Activated naive CD8-positive, alpha-beta T cell treated with anti-CD3 and anti-CD28 coated beads, Interleukin-2, amount 10 ng/mL, durations not matched to agents 7 days and 5 days (primary cell): ENCODE data around the gene PSMD11. TPM values are rescaled to one million over a fixed set of nuclear protein-coding genes. Genes with fewer than 3 reads are reported as not detected.

Source experiments
- ATAC-seq: fragments of 150-1000 bp; cut with Tn5 transposase; one replicate; pipeline ENCODE4 v1.10.0; 2021; ENCODE audit warnings: low read depth, moderate library complexity
- POLR2A ChIA-PET: fragments of 350-600 bp; sonication (Branson Sonifier 250); formaldehyde crosslinking; loops from one replicate; lab custom pipeline; 2021; ENCODE audit warnings: antibody characterized with exemption; lab: Charles Lee
- DNase-seq: peaks from one replicate; pipeline ENCODE4 v3.0.0; 2021
- H3K27ac Mint-ChIP-seq: one replicate; pipeline ENCODE4 v1.8.0; 2022; ENCODE audit warnings: mild to moderate bottlenecking, mixed read lengths
- H3K27me3 Mint-ChIP-seq: one replicate; pipeline ENCODE4 v1.8.0; 2022; ENCODE audit warnings: mild to moderate bottlenecking, moderate library complexity, mixed read lengths
- H3K36me3 Mint-ChIP-seq: one replicate; pipeline ENCODE4 v1.8.0; 2021; ENCODE audit warnings: mild to moderate bottlenecking, mixed read lengths
- H3K4me1 Mint-ChIP-seq: one replicate; pipeline ENCODE4 v1.8.0; 2021; ENCODE audit warnings: mixed read lengths
- H3K4me3 Mint-ChIP-seq: one replicate; pipeline ENCODE4 v1.8.0; 2022; ENCODE audit warnings: mild to moderate bottlenecking, moderate library complexity, mixed read lengths
- H3K9me3 Mint-ChIP-seq: one replicate; pipeline ENCODE4 v1.8.0; 2021; ENCODE audit warnings: mixed read lengths
- total RNA-seq, 2 experiments: library from RNA; stranded (reverse); gene quantifications; one replicate each; pipeline ENCODE4 v1.2.3, GENCODE V29; 2021

PSMD11 gene
- total RNA-seq, 2 experiments from 2014 or later = 68.3 to 75.1 TPM

GRCh38 chr17:32487473-32488176 is 43.3 kb downstream of the PSMD11 start:
- ATAC-seq = no peak
- Mint-ChIP-seq H3K36me3 (peaks cover 20% of the 10 kb centered on the region), H3K9me3 (no peaks in the 10 kb centered on the region), H3K27me3 (no peaks in the 10 kb centered on the region), H3K27ac (peak overlapping the region; percentile 69), H3K4me3 (peak overlapping the region; percentile 93), H3K4me1 (peaks cover 43% of the 10 kb centered on the region)
- POLR2A ChIA-PET = interaction anchor here (1.0 to 4.4 kb wide), 11 partner anchors 8 to 124 kb away, joined by 3 to 60 read pairs (median 7); no protein-coding TSS in a partner anchor
- DNase-seq = peak; percentile 68

DNA sequence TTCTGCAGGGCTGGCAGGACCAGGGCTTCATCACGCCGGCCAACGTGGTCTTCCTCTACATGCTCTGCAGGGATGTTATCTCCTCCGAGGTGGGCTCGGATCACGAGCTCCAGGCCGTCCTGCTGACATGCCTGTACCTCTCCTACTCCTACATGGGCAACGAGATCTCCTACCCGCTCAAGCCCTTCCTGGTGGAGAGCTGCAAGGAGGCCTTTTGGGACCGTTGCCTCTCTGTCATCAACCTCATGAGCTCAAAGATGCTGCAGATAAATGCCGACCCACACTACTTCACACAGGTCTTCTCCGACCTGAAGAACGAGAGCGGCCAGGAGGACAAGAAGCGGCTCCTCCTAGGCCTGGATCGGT is 43.9 kb downstream of the PSMD11 start:
- DNase-seq (no peak), ATAC-seq (no peak)
- Mint-ChIP-seq H3K4me1 (peaks cover 49% of the 10 kb centered on the region), H3K27me3 (no peaks in the 10 kb centered on the region), H3K27ac (peak overlapping the region; percentile 69), H3K36me3 (peaks cover 20% of the 10 kb centered on the region), H3K9me3 (no peaks in the 10 kb centered on the region), H3K4me3 (peak overlapping the region; percentile 93)
- POLR2A ChIA-PET = interaction anchor here (0.6 to 4.4 kb wide), 7 partner anchors 9 to 131 kb away, joined by 3 to 60 read pairs (median 7); no protein-coding TSS in a partner anchor

DNA sequence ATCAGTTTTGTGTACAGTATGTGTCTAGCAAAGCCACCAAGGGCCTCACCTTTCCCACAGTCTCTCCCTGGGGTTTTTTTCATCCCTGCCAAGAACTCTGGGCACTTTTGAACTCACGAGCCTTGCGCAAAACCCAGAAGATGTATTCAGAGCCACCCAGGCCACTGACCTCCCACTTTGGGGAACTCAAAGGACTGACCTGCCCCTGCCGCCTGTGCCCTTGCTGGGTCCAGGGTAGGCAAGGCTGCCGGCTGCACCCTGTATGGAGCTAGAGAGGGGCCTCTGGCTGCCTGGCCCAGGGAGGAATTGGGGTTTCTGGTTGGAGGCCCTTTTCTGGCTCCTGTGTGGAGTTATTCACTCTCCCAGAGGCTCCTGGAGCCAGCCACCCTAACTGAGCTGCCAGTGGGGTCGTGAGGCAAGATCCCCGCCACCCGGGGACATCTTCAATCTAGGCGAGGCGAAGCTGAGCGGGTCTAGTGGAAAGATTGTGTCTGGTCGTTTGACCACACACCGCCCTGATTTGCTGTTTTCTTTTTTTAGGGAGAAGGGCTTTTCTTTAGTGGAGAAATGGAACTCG is 44.4 kb downstream of the PSMD11 start:
- Mint-ChIP-seq H3K9me3 (no peaks in the 10 kb centered on the region), H3K36me3 (peaks cover 20% of the 10 kb centered on the region), H3K27ac (peak overlapping the region; percentile 77), H3K27me3 (no peaks in the 10 kb centered on the region), H3K4me3 (peak overlapping the region; percentile 93), H3K4me1 (peaks cover 52% of the 10 kb centered on the region)
- no peak for DNase-seq
- ATAC-seq = no peak
- POLR2A ChIA-PET = interaction anchor here (0.6 to 4.4 kb wide), 6 partner anchors 15 to 132 kb away, joined by 3 to 60 read pairs (median 6); no protein-coding TSS in a partner anchor

DNA sequence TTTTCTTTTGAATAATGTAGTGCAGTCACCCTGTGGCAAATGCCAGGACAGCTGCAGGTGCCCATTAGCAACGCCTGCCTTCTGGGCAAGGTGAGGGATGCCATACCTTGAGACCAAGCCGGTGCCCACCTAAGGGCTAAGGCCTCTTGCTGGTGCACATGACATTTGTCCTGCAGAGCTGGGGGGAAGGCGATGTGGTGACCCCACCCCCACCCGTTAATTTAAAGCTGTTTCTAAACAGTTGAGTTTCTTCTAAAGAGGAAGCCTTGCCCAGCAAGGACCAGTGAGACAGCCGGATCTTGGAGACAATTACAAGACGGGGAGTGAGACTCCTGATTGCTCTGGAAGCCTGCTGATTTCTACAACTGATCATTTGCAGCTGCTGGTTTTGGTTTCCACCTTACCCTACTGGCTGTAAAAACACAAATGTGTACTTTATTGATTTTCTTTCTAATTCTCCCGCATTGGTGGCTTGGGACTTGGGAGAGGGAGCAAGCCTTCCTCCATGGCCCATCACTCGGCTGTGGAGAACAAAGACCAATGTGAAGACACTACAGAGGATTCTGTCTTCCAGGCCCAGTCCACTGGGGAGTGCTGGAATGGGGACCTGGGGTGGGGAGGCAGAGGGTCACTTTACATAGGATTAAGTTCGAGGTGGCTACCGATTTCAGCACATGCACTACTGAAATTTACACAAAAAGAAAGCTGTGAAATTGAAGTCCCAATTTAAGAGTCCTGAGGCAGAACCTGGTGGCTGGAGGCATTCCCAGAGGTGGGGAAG is 45.2 kb downstream of the PSMD11 start:
- peaks cover 20% of the 10 kb centered on the region for H3K36me3 Mint-ChIP-seq
- no peaks in the 10 kb centered on the region for H3K27me3 Mint-ChIP-seq
- H3K9me3 Mint-ChIP-seq = no peaks in the 10 kb centered on the region
- peaks cover 53% of the 10 kb centered on the region for H3K4me1 Mint-ChIP-seq
- ATAC-seq (no peak), DNase-seq (no peak)
- peak overlapping the region; percentile 93 for H3K4me3 Mint-ChIP-seq
- H3K27ac Mint-ChIP-seq = peak overlapping the region; percentile 77
- POLR2A ChIA-PET = interaction anchor here (0.5 to 4.4 kb wide), 7 partner anchors 17 to 158 kb away, joined by 3 to 60 read pairs (median 4); no protein-coding TSS in a partner anchor

DNA sequence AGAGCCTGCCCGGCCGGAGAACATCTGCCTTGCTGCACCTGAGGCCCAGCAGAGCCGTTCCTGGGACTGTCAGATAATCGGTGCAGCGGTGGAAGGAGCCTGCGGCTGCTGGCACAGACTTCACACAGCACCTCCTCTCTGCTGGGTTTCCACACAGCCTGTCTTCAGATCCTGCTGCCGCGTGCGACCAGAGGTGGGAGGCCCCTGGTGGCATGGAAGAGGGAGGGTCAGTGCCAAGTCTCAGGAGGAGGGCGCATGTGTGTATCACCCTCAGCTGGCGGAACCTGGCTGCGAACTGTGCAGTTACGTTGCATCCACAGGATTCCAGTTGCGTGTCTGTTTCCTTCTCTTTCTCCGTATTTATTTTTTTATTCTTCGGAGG is 45.8 kb downstream of the PSMD11 start:
- ATAC-seq (no peak), DNase-seq (peak; percentile 44)
- peaks cover 53% of the 10 kb centered on the region for H3K4me1 Mint-ChIP-seq
- peaks cover 20% of the 10 kb centered on the region for H3K36me3 Mint-ChIP-seq
- H3K9me3 Mint-ChIP-seq = no peaks in the 10 kb centered on the region
- POLR2A ChIA-PET = interaction anchor here (0.5 to 4.4 kb wide), 4 partner anchors 14 to 159 kb away, joined by 3 to 60 read pairs (median 9); no protein-coding TSS in a partner anchor
- H3K27me3 Mint-ChIP-seq = no peaks in the 10 kb centered on the region
- H3K4me3 Mint-ChIP-seq = peak overlapping the region; percentile 93
- H3K27ac Mint-ChIP-seq = peak overlapping the region; percentile 77

DNA sequence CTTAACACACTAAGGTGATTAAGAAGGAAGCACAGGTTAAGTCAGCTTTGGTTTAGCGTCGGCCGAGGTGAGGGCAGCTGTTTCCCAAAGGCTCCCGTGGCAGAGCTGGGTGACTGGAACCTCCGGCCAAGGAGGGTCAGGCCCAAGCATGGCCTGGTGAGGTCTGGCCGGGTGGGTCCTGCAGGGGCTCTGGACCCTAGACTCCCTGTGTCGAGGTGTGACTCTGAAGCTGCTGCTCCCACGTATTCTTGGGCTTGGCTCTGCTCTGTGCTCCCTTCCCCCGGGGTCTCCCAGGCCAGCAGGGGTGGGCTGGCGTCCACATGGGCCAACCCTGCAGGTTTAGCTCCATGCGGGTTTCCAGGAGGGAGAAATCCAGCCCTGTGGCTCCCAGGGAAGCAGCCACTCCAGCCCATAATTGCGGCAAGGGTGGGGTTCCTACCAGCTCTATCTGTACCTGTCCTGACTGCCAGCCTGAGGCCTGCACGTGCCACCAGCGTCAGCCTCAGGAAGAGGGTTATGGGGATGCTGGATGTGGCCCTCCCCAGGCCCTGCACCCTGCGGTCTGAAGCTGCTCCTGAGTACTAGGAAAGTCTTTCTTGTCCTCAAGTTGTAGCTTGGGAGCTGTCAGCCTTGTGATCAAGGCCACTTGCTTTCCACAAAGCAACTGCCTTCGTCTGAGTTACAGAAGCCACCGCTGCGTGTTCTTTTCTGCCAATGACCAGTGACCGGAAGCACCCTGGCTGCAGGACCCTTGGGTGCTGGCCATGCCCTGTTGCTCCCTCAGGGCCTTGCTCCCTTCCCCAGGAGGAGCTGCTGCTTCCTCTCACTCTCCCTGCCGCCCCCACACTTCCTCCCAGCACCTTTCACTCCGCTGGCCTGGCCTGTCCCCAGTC is 47.3 kb downstream of the PSMD11 start:
- Mint-ChIP-seq H3K27ac (peak overlapping the region; percentile 93), H3K36me3 (peaks cover 20% of the 10 kb centered on the region), H3K4me1 (peaks cover 53% of the 10 kb centered on the region), H3K4me3 (peak overlapping the region; percentile 57), H3K9me3 (no peaks in the 10 kb centered on the region), H3K27me3 (no peaks in the 10 kb centered on the region)
- DNase-seq (peak; percentile 56), ATAC-seq (peak; percentile 16)
- POLR2A ChIA-PET = interaction anchor here (0.6 to 3.3 kb wide), 8 partner anchors 8 to 130 kb away, joined by 3 to 22 read pairs (median 6); no protein-coding TSS in a partner anchor

- H3K27me3 Mint-ChIP-seq = no peaks in the 10 kb centered on the region
- peaks cover 20% of the 10 kb centered on the region for H3K36me3 Mint-ChIP-seq
- H3K4me1 Mint-ChIP-seq = peaks cover 53% of the 10 kb centered on the region
- DNase-seq (no peak), ATAC-seq (no peak)
- H3K4me3 Mint-ChIP-seq = peak overlapping the region; percentile 57
- POLR2A ChIA-PET = interaction anchor here (1.4 to 3.3 kb wide), 5 partner anchors 9 to 32 kb away, joined by 3 to 22 read pairs (median 13); no protein-coding TSS in a partner anchor
- peak overlapping the region; percentile 93 for H3K27ac Mint-ChIP-seq
- no peaks in the 10 kb centered on the region for H3K9me3 Mint-ChIP-seq
Measured at GRCh38 chr17:32492264-32492589, 47.9 kb downstream of the PSMD11 start.

DNA sequence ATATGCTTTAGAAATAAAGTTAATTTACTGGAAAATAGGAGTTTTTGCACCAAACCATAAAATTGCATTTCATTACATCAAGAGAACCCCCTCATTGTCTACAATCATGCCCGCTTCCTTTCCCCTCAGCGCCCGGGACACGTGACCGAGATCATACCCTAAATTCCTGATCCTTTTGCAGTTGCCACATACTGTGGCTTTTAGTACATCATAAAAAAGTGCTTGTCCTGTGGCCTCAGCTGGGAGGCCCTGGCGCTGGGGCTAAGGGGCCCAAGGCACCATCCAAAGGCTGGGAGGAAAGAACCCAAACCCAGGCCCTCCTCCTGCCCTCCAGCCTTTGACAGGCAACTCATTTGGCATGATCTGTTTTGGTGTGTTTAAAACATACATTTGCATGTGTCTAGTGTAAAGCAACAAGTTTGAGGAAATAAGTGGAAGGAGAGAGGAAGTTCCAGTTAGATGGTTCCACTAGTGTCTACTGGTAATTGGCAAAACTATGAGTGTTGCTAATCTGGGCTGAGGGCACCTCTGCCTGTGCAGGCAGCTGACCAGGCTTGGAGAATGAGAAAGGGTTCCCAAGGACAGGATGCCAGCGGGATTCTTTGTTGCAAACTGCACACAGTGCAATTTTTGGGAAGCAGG is 48.5 kb downstream of the PSMD11 start:
- ATAC-seq (no peak), DNase-seq (no peak)
- H3K9me3 Mint-ChIP-seq = no peaks in the 10 kb centered on the region
- peak overlapping the region; percentile 93 for H3K27ac Mint-ChIP-seq
- peaks cover 50% of the 10 kb centered on the region for H3K4me1 Mint-ChIP-seq
- peak overlapping the region; percentile 57 for H3K4me3 Mint-ChIP-seq
- POLR2A ChIA-PET = interaction anchor here (1.4 to 3.3 kb wide), 4 partner anchors 9 to 31 kb away, joined by 3 to 22 read pairs (median 14); no protein-coding TSS in a partner anchor
- H3K36me3 Mint-ChIP-seq = peaks cover 17% of the 10 kb centered on the region
- no peaks in the 10 kb centered on the region for H3K27me3 Mint-ChIP-seq

- Mint-ChIP-seq H3K27ac (peak overlapping the region; percentile 93), H3K4me3 (no peak overlapping the region), H3K4me1 (peaks cover 47% of the 10 kb centered on the region), H3K36me3 (peaks cover 13% of the 10 kb centered on the region), H3K9me3 (no peaks in the 10 kb centered on the region), H3K27me3 (no peaks in the 10 kb centered on the region)
- no peak for DNase-seq
- ATAC-seq = no peak
- POLR2A ChIA-PET = interaction anchor here (3.3 kb wide), 1 partner anchor 26 kb away, joined by 22 read pairs; no protein-coding TSS in a partner anchor
Measured at GRCh38 chr17:32493571-32493970, 49.3 kb downstream of the PSMD11 start.

DNA sequence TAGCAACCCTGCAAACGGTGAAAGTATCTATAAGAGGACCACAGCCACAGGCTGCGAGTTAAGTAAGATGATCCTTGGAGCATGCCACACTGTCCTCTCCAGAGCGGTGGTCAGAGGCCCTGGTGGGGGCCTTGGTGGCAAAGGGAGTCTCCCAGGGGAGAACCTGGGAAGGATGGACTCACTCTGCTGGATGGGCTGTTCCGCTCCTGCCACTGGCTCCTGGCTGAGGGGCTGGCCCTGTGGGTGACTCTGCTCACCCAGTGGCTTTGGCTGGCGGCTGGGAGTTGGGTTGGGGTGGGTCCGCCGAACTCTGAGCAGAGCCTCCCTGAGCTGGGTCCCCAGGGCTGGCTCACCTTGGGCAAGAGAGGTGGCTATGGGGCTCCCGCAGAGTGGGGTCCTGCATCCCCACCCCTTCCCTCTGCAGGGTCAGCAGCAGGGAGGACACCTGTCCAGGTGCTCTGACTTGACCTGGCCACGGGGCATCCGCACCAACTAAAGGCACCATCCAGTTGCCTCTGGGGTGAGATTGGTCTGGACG is 49.7 kb downstream of the PSMD11 start:
- H3K4me3 Mint-ChIP-seq = peak overlapping the region; percentile 61
- DNase-seq (no peak), ATAC-seq (no peak)
- peak overlapping the region; percentile 75 for H3K27ac Mint-ChIP-seq
- H3K27me3 Mint-ChIP-seq = no peaks in the 10 kb centered on the region
- H3K9me3 Mint-ChIP-seq = no peaks in the 10 kb centered on the region
- POLR2A ChIA-PET = interaction anchor here (0.9 kb wide), 1 partner anchor 24 kb away, joined by 3 read pairs; no protein-coding TSS in a partner anchor
- peaks cover 10% of the 10 kb centered on the region for H3K36me3 Mint-ChIP-seq
- peaks cover 44% of the 10 kb centered on the region for H3K4me1 Mint-ChIP-seq

DNA sequence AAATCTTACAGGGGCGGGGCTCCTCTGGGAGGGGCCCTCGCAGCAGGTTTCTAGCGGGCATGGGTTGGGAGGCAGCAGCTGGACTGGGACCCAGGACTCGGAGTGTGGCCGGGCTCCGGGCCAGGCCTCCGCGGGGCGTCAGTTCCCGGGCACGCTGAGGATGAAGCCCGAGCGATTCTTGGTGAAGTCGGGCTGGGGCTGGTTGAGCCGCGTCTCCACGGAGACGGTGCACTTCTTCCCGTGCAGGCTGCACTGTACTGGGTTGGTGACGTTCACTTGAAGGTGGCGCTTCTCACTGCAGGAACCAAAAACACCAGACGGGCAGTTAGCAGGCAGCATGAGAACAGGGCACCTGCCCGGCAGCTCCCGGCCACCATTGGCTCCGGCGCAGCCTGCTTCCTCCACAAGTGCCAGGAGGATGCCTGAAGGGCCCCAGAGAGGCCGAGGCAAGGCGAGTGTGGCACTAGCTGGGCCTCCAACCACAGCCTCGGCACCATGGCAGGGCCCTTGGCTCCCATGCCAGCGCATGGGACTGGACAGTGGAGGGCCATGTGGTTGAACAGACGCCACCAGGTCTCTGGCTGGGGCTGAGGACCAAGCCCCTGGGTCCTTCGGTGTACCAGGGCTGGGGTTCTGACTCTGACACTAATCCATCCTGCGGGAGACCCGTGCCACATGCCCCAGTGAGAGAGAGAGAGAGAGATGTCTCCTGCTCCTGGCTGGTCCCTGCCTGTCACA is 50.5 kb downstream of the PSMD11 start:
- Mint-ChIP-seq H3K9me3 (no peaks in the 10 kb centered on the region), H3K36me3 (peaks cover 3% of the 10 kb centered on the region), H3K27me3 (no peaks in the 10 kb centered on the region), H3K4me3 (peak overlapping the region; percentile 61), H3K27ac (peak overlapping the region; percentile 75), H3K4me1 (peaks cover 36% of the 10 kb centered on the region)
- ATAC-seq (peak; percentile 54), DNase-seq (no peak)
- POLR2A ChIA-PET = interaction anchor here (0.9 to 1.7 kb wide), 5 partner anchors 8 to 25 kb away, joined by 3 to 10 read pairs (median 4); partner anchors contain the start of gene CDK5R1
